HepG2 (cell line): ENCODE measurements around the gene MB21D2.

ENCODE experiments used
- POLR2AphosphoS5 ChIP-seq: IDR thresholded peaks from 2 replicates; pipeline ENCODE4 v1.6.1; 2012; ENCODE audit warnings: low read depth, low read length
- RBAK ChIP-seq: sonication (generic); formaldehyde crosslinking; IDR thresholded peaks from 2 replicates; pipeline ENCODE4 v1.5.1; 2020; ENCODE audit warnings: mild to moderate bottlenecking, missing genetic modification reagents
- SIN3A ChIP-seq: IDR thresholded peaks from 2 replicates; pipeline ENCODE4 v1.6.1; 2011; ENCODE audit warnings: low read depth, mild to moderate bottlenecking, control low read depth, low read length, borderline replicate concordance
- TSC22D2 ChIP-seq: sonication (generic); formaldehyde crosslinking; IDR thresholded peaks from 2 replicates; pipeline ENCODE4 v1.5.1; 2020; ENCODE audit warnings: missing genetic modification reagents, mild to moderate bottlenecking, borderline replicate concordance
- YY1 ChIP-seq: IDR thresholded peaks from 2 replicates; pipeline ENCODE4 v1.6.1; 2011; ENCODE audit warnings: low read length, low read depth, moderate library complexity, mild to moderate bottlenecking; ENCODE audit not compliant: insufficient read depth, insufficient replicate concordance
- ZFP62 ChIP-seq: sonication (generic); formaldehyde crosslinking; IDR thresholded peaks from 2 replicates; pipeline ENCODE4 v1.4.0; 2020; ENCODE audit warnings: missing genetic modification reagents
- ZNF607 ChIP-seq: sonication (generic); formaldehyde crosslinking; IDR thresholded peaks from 2 replicates; pipeline ENCODE4 v1.5.1; 2020; ENCODE audit warnings: missing genetic modification reagents, mild to moderate bottlenecking, borderline replicate concordance
- ZNF777 ChIP-seq: sonication (generic); formaldehyde crosslinking; IDR thresholded peaks from 2 replicates; pipeline ENCODE4 v1.4.0; 2020; ENCODE audit warnings: missing genetic modification reagents
- TF ChIP-seq, protein P1 (sequence below): sonication (generic); formaldehyde crosslinking; IDR thresholded peaks from 2 replicates; pipeline ENCODE4 v1.5.0; 2020; ENCODE audit warnings: mild to moderate bottlenecking, missing genetic modification reagents, moderate library complexity
- TF ChIP-seq, protein P2 (sequence below): sonication (generic); formaldehyde crosslinking; IDR thresholded peaks from 2 replicates; pipeline ENCODE4 v1.4.0; 2020; ENCODE audit warnings: missing genetic modification reagents, mild to moderate bottlenecking, borderline replicate concordance

DNA sequence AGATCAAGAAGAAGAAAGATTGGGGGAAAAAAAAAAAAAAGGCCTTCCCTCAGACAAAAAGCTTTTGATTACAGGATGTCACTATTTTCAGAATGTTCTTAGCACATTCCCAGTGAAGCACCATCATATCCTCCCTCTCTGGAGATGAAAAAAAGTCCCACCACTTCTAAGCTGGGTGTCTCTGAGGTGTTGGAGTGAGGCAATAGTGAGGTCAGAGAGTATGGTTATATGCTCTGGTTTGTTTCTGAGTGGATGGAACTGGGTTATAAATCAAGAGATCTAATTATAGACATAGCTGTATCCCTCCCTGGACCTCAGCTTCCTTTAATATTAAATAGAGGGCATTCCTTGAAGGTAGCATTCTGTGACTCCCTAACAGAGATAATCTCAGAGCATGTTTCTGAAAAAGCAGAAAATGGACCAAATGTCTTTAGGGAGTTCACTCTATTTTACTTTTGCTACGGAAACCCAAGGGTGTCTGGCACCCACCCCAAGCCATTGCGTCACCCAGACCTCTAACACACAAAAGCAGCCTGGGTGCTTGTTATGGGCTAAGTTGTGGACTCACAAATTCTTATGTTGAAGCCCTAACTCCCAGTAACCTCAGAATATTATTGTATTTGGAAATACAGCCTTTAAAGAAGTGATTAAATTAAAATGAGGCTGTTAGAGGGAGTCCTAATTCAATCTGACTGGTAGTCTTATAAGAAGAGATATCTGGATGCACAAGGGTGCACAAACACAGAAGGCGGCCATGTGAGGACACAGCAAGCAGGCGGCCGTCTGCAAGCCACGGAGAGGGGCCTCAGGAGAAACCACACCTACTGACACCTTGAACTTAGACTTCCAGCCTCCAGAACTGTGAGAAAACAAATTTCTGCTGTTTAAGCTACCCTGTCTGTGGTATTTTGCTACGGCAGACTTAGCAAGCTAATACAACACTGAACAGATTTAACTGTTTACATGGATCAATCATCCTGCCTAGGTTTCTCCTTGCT, 81.5 kb downstream of the MB21D2 start:
- no peak for TF ChIP-seq SIN3A
- TF ChIP-seq, protein P1, sequence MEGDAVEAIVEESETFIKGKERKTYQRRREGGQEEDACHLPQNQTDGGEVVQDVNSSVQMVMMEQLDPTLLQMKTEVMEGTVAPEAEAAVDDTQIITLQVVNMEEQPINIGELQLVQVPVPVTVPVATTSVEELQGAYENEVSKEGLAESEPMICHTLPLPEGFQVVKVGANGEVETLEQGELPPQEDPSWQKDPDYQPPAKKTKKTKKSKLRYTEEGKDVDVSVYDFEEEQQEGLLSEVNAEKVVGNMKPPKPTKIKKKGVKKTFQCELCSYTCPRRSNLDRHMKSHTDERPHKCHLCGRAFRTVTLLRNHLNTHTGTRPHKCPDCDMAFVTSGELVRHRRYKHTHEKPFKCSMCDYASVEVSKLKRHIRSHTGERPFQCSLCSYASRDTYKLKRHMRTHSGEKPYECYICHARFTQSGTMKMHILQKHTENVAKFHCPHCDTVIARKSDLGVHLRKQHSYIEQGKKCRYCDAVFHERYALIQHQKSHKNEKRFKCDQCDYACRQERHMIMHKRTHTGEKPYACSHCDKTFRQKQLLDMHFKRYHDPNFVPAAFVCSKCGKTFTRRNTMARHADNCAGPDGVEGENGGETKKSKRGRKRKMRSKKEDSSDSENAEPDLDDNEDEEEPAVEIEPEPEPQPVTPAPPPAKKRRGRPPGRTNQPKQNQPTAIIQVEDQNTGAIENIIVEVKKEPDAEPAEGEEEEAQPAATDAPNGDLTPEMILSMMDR (CRISPR knock-in tag), result no peak
- TF ChIP-seq, protein P2, sequence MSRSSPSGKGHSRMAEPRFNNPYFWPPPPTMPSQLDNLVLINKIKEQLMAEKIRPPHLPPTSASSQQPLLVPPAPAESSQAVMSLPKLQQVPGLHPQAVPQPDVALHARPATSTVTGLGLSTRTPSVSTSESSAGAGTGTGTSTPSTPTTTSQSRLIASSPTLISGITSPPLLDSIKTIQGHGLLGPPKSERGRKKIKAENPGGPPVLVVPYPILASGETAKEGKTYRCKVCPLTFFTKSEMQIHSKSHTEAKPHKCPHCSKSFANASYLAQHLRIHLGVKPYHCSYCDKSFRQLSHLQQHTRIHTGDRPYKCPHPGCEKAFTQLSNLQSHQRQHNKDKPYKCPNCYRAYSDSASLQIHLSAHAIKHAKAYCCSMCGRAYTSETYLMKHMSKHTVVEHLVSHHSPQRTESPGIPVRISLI (CRISPR knock-in tag), result no peak
- TF ChIP-seq ZFP62 (CRISPR knock-in tag), result no peak
- no peak for TF ChIP-seq TSC22D2 (CRISPR knock-in tag)
- TF ChIP-seq ZNF777 (CRISPR knock-in tag), result no peak
- no peak for TF ChIP-seq YY1
- no peak for TF ChIP-seq ZNF607 (CRISPR knock-in tag)
- TF ChIP-seq RBAK (CRISPR knock-in tag), result no peak
- no peak for TF ChIP-seq POLR2AphosphoS5
